Measurements from ENCODE around the gene EDARADD. TPM values are rescaled to one million over a fixed set of nuclear protein-coding genes. Genes with fewer than 3 reads are reported as not detected.

Gene EDARADD
- polyA plus RNA-seq, 1 donor (not counting 4 experiments of a cell fraction or from before 2014, with no cell fraction given), result 12.3 TPM

DNA sequence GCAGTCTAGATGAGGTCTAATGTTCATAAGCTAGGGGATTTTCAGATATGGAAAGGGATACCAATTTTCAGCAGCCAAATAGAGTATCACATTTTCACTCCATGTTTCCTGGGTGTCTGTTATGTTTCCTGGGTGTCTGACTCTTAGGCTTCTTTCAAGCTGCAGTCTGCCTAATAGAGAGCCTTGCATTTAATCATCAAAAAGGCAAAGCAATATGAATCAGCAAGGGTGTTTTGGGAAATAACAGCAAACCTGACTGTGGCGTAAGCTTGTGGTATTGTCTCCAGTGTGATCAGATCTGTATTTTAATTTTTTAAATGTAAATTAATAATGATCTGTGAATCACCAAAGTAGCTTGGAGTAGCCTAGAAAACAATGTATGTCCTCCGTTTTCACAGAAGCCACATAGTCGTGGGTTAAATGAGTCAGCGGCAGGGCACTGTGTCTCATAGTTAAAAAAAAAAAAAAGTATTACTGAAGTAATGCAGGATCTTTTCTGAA is 140.1 kb downstream of the EDARADD start:
- H2AFZ ChIP-seq (ENCODE audit: control insufficient read depth, low read length), result no peak overlapping the region
- no peaks in the 10 kb centered on the region for H3K79me2 ChIP-seq (ENCODE audit: control insufficient read depth, insufficient read depth, low read length)
- TF ChIP-seq EZH2 (IDR thresholded peaks at IDR 0.05; ENCODE audit: low read length), result no peak
- TF ChIP-seq, protein P1, sequence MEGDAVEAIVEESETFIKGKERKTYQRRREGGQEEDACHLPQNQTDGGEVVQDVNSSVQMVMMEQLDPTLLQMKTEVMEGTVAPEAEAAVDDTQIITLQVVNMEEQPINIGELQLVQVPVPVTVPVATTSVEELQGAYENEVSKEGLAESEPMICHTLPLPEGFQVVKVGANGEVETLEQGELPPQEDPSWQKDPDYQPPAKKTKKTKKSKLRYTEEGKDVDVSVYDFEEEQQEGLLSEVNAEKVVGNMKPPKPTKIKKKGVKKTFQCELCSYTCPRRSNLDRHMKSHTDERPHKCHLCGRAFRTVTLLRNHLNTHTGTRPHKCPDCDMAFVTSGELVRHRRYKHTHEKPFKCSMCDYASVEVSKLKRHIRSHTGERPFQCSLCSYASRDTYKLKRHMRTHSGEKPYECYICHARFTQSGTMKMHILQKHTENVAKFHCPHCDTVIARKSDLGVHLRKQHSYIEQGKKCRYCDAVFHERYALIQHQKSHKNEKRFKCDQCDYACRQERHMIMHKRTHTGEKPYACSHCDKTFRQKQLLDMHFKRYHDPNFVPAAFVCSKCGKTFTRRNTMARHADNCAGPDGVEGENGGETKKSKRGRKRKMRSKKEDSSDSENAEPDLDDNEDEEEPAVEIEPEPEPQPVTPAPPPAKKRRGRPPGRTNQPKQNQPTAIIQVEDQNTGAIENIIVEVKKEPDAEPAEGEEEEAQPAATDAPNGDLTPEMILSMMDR (optimal IDR thresholded peaks at IDR 0.05 in 1 of 3, IDR thresholded peaks at IDR 0.05 in 1 of 3, conservative IDR thresholded peaks at IDR 0.05 in 1 of 3; ENCODE audit: extremely low read depth in 1 of 3, insufficient read depth in 2 of 3, low read length in 3 of 3), result no peak
- peaks cover 19% of the 10 kb centered on the region for H3K4me1 ChIP-seq (ENCODE audit: control insufficient read depth, extremely low read depth, insufficient read depth, low read length)
- peaks cover 0 to 4% of the 10 kb centered on the region in 2 experiments for H3K36me3 ChIP-seq (ENCODE audit: control insufficient read depth in 2 of 2, extremely low read depth in 1 of 2, insufficient read depth in 2 of 2, low read length in 2 of 2)
- no peaks in the 10 kb centered on the region for H3K27me3 ChIP-seq (ENCODE audit: control insufficient read depth, extremely low read depth, insufficient read depth, low read length)
- no peaks in the 10 kb centered on the region for H3K9me3 ChIP-seq (ENCODE audit: control insufficient read depth, low read depth, low read length)
- H3K9me1 ChIP-seq (ENCODE audit: control insufficient read depth, extremely low read depth, insufficient read depth, low read length), result no peaks in the 10 kb centered on the region
- no peak for FAIRE-seq
- no peaks in the 10 kb centered on the region for H4K20me1 ChIP-seq (ENCODE audit: control insufficient read depth, extremely low read depth, insufficient read depth, low read length)
- H3K27ac ChIP-seq (ENCODE audit: control insufficient read depth, insufficient read depth, low read length), result peak overlapping the region; percentile 7
- peak; percentile 38 for DNase-seq (ENCODE audit: low read depth, low spot score)
- H3K4me3 ChIP-seq (ENCODE audit: control insufficient read depth in 2 of 3, extremely low read depth in 1 of 3, insufficient read depth in 2 of 3, low read depth in 1 of 3, low read length in 3 of 3), result no peak overlapping the region
- peak overlapping the region; percentile 22 for H3K4me2 ChIP-seq (ENCODE audit: control insufficient read depth, extremely low read depth, insufficient read depth, low read depth, low read length)
- H3K9ac ChIP-seq (ENCODE audit: control insufficient read depth, extremely low read depth, insufficient read depth, low read length), result peak overlapping the region; percentile 8
- dilution Hi-C loops (cut with MboI; ENCODE audit: extremely low pct_ligation_motif_present, low sequenced_read_pairs), result no loop called here

Other genes starting within 250 kb of the EDARADD start
- 1.5 to 3.1 TPM (median 1.5 TPM) in 3 replicates for gene ERO1B, start 112.3 kb upstream of the EDARADD start, polyA plus RNA-seq
- gene LGALS8, start 129.7 kb downstream of the EDARADD start, polyA plus RNA-seq, result 43.2 to 75.2 TPM (median 71.4 TPM) in 3 replicates
- 14.8 to 20.0 TPM (median 19.5 TPM) in 3 replicates for gene HEATR1, start 210.2 kb downstream of the EDARADD start, polyA plus RNA-seq

Data from keratinocyte (primary cell).